Activated CD4-positive, CD25-positive, alpha-beta regulatory T cell treated with anti-CD3 and anti-CD28 coated beads, Interleukin-2, amount 50 U/mL, for 72 hours (primary cell): ENCODE measurements around the gene PTGIS.
A peak's percentile ranks its signal among the peaks of the same experiment; 100 is the strongest.

Experiments used
- DNase-seq: peaks from one replicate; pipeline ENCODE4 v3.0.0; 2021

PTGIS gene

DNA sequence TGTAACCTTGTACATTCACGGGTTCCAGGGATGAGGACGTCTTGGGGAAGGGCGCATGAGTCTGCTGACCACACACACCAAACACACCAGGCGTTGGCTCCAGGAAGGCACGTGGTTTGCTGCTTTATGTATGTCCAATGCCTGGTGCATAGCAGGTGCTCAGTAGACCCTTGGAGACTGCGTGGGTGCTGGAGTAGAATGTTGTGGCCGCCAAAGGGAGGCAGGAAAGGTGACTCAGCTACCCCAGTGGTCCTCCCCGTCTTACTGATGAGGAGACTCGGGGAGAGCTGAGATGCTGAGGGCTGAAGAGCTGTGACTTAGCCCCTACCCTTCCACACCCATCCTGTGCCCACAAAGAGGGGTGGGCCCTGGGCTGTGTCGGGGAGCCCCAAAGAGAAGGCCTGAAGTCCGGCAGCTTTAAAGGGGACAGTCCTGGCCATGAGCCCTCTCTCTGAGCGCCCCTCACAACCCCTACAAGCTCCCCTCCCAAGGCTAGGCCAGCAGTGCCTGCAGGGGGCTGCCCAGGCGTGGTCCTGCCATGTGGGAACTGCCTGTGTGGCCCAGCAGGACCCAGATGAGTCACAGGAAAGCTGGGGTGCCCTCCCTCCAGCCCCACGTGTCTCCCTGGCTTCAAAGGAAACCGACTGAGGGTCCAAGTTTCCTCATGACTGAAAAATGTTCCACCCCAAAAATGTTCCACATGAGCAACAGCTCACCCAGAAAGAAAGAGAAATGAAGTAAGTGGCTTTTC lies 28.0 kb upstream of the PTGIS start:
- peak; percentile 64 for DNase-seq

DNA sequence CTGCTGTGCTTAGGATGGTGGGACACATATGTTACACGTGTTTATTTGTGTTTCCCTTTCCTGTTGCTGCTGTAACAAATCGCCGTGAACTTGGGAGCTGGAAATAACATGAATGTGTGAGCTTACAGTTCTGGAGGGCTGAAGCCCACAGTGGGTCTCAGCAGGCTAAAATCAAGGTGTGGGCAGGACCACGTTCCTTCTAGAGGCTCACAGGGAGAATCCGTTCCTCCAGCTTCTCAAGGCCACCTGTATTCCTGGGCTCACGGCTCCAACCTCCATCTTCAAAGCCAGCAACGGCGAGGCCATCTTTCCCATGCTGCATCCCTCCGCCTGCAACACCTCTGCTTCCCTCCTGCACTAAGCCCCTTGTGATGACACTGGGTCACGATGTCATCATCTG lies 27.4 kb upstream of the PTGIS start:
- no peak for DNase-seq

DNA sequence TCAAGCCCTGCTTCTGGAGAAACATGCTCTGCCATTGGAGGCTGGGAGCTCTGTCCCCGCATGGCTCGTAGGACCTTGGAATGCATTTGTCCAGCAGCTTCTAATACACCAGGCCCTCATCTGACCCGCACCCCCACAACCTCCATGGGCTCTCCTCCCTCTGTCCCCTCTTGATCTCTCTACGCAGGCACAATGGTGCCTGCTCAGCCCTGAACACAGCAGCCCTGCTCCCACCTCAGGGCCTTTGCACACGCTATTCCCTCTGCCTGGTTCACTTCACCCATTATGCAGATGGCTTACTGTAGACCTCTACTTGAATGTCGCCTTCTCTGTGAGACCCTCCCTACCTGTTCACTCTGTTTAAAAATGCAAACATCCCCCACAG lies 27.0 kb upstream of the PTGIS start:
- peak; percentile 42 for DNase-seq

DNA sequence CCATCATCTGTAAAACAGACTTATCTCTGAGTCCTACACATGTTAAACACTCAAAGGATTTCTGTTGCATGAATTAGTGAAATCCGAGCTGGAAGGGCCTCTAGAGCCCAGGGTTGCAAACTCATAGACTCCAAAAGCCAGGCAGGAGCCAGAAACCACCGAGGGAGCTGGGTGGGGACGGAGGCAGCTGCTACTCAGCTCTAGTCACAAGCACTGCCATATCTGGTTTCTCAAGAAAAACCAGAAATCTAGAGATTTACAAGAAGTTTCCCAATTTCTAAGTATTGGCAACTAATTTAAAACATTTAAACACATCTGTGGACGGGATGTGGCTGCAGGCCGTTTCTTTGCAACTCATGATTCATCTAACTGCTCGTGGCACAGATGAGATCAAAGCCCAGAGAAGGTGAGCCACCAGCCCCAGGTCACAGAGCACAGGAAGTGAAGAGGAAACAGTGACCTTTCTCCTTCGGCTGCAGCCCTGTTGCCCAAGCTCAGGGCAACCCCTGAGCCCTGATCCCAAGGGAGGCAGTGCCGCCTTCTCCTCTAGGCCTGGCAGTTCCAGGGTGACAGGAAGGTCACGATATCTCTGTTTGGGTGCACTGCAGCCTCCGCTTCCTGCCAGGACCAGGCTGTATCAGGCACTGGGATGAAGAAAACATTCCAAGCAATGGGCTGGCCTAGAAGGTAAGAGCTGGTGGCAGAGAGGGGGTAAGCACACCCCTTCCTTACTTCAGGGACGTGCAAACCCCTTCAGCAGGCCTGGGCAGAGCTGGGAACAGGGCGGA lies 26.4 kb upstream of the PTGIS start:
- DNase-seq: peak; percentile 67

DNA sequence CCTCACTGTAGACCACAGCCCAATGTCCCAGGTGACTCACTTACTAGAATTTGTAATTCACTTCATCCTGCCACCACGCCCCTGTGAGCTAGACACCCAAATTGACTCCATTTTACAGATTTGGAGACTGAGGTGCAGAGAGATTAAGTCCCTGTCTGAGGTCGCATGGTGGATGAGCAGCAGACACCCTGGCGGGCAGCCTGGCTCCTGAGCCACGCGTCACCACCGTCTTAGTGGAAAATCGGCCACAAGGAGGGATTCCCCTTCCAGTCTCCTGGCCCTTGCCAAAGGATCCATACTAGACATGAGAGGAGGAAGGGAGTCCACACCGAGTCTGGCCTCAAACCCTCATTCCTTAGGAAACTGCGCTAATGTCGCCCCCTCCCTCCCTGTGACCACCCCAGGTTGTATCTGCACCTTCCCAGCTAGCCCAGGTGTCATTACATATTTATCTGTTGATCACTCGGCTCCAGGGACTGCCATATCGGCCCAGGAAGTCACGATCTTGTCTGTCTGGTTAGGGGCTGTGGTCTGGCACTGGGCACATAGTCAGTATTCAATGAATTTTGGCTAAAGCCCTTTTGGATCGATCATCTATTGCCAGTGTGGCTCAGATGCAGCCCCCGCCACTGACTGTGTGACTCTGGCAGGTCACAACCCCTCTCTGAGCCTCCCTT lies 25.7 kb upstream of the PTGIS start:
- DNase-seq: peak; percentile 45

DNA sequence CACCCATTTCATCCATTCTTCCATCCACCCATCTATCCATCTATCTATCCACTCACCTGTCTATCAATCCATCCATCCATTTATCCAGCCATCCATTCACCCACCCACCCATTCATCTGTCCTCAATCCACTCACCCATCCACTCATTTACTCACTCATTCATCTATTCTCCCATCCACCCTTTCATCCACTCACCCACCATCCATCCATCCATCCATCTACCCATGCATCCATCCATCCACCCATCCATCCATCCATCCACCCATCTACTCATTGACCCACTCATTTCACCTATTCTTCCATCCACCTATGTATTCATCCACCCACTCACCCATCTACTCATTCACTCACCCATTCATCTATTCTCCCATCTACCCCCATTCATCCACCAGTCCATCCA lies 24.2 kb upstream of the PTGIS start:
- no peak for DNase-seq

DNA sequence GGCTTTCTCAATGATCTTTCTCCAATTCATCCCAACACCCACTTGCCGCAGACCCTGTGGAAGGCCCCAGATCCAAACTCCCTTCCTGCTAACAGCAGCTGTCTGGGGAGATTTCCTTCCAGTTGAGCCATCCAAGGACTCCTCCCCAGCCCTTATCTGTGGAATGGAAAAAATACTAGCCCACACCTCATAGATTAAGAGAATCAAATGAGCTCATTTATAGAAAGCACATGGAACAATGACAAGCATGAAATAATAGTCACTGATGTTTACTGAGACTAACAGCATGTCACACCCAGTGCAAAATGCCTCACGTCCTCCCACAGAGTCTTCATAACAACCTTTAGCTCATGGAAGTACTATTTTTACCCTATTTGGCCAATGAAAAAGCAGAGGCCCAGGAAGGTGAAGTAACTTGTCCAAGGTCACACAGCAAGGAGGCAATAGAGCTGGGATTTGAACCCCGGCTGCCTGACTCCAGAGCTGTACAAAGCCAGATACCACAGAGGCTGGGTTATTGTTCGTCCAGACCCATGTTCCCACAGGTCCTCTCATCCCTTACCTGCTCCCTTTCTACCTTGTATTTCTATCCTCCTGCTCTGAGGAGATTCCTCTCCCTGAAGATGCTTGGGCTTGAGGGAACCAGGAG lies 23.4 kb upstream of the PTGIS start:
- DNase-seq: no peak

DNA sequence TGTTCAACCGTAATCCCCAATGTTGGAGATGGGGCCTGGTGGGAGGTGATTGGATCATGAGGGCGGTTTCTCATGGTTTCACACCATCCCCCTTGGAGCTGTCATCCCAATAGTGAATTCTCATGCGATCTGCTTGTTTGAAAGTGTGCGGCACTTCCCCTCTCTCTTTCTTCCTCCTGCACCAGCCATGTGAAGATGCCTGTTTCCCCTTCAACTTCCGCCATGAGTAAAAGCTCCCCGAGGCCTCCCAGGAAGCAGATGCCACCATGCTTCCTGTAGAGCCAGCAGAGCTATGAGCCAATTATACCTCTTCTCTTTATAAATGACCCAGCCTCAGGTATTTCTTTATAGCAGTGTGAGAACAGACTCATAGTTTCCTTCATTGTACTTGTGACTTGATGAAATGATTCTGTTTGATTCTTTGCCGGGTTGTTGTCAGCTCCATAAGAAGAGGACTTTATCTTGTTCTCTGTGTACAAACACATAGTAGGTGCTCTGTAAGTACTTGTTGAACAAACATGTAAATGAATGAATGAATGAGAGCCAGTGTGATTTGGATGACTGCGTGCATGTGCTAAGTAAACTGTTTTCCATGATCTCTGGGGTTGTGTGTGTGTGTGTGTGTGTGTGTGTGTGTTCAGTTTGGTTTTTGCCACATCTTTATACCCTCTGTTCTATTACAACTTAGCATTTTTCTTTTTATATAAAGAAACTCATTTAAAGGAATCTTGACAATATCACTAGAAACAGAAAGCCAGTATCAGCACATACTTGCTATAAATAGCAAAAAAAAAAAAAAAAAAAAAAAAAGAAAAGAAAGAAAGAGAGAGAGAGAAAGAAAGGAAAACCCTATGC lies 22.5 kb upstream of the PTGIS start:
- DNase-seq: no peak

DNA sequence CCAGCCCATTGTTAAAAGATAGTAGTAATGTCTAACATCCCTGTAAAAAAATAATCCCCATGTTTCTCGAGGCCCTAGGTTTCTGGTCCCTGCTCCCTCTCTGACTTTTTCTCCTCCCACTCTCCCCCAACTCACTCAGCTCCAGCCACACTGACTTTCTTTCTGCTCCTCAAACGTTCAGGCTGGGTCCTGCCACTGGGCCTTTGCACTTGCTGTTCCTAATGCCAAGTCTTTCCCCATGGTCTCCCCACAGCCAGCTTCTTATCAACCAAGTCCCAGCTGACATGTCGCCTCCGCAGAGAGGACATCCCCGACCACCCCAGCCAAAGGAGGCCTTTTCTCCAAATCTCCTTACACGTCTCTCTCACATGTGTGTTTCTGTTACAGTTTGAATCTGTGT lies 21.8 kb upstream of the PTGIS start:
- no peak for DNase-seq

DNA sequence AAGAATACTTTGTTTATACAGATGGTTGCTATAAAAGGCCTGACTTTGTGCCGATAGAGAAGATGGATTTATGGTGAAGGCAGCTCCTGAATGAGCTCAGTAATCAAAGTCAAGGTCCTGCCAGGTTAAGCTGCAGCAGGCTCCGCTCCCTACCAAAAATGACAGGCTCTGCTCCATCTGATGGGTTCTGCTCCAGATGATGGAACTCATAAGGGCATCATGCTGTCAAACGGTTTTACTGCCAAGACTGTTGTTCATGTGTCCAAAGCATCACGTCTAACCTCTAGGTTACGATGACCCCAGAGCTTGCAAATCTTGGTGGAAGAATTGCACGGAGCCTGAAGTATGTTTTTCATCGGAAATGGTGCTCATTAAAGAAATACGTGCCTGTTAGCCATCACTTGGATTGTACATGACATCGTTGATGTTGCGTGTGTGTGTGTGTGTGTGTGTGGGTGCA lies 19.2 kb upstream of the PTGIS start:
- no peak for DNase-seq

DNA sequence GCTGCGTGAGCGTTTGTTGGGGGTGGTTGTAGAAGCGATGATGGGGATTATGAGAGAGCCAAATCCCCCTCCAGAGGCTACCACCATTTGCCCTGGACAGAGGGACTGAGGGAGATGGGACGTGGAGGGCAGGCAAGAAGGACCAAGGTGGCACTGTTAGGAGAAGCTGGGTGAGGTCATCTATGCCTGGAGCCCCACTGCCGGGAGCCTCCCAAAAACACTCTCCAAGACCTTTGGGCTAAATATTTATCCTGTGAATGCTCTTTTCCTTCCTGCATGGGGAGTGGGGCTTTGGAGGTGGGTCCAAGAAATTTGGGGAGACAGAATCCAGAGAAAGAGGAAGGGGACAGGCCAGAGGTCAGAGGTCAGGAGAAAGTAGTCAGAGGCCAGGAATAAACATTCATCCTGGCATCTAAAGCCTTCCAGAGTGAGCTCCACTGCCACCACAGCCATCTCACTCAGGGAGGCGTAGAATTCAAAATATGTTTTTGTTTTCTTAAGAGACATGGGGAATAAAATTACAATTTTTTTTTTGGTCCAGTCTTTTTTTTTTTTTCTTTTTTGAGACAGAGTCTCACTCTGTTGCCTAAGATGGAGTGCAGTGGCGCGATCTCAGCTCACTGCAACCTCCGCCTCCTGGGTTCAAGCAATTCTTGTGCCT lies 17.8 kb upstream of the PTGIS start:
- no peak for DNase-seq

DNA sequence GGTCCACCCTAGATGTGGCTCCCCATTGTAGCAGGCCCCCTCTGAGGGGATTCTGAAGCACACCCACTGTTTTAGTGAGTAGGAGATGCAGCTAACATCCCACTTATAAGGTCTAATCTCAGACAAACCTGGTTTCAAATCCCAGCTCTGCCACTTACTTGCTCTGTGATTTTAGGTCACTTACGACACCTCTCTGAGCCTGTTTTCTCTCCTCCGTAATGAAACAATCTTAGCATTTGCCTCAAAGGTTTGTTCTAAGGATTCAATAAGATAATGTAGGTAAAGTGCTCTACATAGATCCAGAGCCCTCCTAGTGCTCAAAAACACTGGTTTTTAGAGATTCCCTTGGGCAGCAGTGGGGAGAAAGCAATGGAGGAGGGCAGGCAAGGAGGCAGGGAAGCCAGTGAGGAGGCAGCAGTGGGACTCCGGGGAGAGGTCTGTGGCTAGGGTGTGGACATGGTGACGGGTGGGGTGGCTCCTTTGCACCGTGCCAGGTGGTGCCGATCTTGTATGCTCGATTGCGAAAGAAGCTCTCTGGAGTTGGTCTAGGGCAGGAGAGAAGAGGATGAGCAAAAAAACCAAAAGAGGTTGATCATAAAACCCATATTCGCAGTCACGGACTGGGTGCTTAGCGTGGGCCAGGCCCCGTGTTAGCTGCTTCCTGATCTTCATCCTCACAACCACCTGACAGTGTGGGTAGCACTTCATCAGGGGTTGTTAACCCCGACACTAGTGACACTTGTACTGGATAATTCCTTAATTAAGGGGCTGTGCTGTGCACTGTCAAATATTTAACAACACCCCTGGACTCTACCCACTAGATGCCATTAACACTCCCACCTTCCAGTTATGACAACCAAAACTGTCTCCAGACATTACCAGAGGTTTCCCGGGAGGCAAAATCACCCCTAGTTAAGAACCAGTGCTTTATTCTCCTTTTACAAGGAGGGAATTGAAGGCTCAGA lies 16.8 kb upstream of the PTGIS start:
- DNase-seq: no peak

DNA sequence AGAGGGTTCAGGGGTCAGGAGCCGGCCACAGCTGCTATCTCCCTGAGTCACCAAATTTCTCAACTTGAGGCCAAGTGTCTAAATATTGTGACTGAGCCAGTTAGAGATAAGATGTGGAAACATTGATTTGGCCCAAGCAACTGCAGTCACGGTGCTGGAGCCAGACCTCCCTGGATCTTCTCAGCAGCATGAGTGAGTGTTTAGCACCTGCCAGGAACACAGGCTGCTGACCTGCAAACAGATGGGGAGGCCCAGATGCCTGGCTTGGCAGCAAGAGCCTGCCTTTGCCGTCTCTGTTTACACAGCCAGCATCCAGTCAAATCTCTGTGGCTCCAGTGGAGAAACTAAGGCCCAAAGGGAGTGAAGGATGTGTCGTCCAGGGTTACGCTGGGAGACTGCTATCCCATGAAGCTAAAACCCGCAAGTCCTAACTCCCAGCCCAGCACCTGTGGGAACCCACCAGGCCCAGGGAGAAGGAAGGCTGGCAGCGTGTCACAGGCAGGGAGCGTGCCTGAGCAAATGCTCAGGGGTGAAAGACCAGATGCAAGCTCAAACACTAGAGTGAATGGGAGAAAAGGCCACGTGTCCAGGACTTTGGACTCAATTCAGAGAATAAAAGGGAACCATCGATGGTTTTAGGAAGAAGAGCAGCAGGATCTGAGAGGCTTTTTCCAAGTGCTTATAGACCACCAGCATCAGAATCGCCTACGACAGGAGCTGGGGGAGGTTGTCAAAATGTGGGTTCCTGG lies 15.9 kb upstream of the PTGIS start:
- no peak for DNase-seq

DNA sequence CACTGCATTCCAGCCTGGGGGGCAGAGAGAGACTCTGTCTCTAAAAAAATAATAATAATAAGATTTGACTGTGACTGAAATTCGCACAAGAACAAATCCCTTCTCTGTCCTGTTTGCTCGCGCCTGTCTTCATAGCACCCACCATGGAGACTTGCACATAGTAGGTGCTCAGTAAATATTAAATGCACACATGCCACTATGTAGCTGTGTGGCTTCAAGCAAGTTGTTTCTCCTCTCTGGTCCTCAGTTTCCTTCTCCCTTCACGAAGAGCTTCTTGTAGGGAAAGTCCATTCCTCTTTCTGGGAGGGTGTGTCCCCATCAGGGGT lies 15.4 kb upstream of the PTGIS start:
- DNase-seq: no peak

DNA sequence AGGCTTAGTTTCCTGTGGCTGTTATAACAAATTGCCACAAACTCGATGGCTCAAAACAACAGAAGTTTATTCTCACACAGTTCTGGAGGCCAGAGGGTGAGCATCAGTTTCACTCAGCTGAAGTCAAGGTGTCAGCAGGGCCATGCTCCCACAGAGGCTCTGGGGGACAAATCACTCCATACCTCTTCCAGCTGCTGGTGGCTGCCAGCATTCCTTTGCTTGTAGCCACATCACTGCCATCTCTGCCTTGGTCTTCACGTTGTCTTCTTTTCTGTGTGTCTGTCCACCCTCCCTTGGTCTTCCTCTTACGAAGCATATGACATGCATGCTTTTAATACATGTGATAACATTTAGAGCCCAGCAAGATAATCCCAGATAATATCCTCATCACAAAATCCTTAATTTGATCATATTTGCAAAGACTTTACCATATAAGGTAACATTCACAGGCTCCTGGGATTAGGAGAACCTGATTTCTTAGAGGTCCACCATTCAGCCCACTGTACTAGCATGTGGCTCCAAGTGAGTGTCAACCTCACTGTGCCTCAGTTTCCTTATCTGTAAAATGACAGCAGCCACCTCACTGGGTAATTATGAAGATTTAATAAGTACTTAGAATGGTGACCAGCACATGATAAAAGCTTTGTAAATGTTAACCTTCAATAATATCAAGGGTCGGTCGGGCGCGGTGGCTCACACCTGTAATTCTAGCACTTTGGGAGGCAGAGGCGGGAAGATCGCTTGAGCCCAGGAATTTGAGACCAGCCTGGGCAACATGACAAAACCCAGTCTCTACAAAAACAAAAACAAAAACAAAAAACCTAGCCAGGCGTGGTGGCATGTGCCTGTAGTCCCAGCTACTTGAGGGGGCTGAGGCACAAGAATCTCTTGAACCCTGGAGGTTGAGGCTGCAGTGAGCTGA lies 14.7 kb upstream of the PTGIS start:
- no peak for DNase-seq

DNA sequence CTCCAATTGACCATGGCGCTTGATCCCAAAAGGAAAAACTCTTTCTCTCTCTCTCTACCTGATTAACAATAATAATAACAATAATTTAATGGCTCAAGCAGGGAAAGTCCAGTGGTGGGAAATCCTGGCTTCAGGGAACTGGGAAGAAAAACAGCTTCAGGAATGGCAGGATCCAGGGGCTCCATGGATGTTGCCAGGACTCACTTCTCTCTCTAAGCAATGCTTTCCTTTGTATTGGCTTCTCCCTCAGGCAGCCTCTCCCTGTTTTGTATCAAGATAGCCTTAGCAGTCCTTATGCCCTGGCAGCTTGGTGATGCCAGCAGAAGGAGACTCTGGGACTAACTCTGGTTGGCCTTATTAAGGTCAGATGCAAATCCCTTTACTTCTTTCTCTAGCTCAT lies 13.5 kb upstream of the PTGIS start:
- DNase-seq: no peak

DNA sequence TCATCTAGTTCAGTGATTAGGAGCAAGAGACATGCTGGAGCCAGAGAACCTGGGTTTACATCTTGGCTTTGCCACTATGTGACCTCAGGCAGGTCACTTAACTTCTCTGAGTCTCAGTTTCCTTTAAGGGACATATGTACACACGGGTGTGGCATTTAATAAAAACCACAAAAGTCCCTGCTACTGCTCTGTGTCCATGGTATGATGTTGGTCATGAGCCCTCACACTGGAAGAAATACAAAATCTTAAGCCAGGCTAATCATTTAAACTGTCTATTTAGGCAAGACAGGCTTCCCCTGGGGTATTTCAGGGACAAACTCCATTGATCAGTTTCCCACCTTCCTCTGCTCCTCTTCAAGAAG lies 12.9 kb upstream of the PTGIS start:
- no peak for DNase-seq

DNA sequence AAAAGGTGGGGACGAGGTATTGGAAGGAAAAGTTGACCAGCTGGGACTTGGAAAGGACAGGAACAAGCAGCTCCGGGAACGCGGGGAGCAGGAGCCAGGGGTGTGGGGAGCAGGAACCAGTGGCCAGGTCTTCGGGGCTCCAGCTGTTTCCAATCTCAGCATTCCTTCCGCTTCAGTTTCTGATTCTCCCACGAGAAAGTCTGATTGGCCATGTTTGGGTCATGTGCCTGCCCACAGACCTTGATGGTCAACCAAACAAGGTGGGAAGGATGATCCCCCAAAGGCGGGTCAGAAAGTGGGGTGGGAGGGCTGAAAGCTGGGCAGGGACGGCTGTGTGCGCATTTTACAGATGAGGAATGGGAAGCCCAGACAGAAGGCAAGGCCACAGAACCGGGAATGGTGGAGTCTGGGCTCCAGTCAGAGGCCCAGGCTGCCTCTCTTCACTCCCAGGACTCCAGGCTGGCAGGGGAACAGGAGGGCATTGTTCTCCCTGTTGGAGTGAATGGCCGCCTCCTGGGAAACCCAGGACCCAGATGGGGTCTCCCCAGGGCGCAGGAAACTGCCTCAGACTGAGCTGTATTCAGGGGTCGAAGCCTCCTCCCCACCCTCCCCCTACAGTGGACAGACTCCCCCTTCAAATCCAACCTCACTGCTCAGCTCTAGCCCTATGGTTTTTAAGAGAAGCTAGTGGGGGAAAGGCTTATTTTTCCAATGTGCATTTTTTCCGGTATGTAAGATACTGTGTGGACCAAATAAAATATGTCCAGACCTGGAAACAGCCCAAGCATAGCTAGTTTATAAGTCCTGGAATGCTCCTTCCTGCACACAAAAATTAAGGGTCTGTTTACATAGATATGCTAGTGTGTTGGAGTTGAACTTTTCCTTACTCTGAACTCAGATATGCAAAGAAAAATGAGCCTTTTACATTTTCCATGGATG lies 12.2 kb upstream of the PTGIS start:
- no peak for DNase-seq
